ENCODE results near the gene DNAH8.
"Not testable (repeated sequence)": the region's sequence is repeated elsewhere in the genome, so short reads cannot be mapped to it uniquely, and the experiment has no call there.

Gene DNAH8

DNA sequence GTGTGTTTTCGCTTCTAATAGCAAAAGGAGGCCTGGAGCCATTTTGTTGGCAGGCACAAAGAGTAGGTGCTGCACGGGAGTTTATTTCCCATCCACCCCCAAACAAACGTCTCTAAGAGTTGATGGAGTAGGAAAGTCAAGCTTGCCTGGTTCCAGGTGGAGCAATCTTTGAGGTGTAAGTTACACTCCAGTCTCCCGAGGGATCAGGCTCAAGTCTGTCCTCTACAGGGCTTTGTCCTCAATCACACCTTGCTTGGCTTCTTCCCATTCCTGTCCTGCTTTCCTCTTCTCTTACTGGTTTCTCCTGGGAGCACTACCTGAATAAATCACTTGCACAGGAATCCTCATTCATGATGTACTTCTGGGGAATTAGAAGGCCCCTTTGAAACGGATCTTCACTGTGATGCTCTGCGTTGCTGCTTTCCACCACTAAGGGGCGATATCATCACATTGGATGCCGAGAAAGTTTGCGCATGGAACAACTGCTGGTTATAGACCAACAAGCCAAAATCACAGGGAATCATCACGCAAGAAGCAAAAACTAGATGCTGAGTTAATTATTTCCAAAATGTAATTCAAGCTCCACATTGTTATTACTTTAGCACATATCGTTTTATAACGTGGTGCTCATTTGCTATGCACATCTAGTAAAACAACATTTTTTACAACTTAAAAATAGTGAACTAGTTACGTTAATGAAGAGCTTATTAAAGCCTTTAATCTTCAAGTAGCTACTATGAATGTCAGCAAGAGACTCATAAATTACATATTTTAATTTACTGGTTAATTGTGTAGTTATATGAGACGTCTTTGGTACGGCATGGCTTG lies 156.8 kb downstream of the DNAH8 start:
- Histone ChIP-seq H3K4me3 (no peak overlapping the region), H3K27ac (no peak overlapping the region)

GRCh38 chr6:38873001-38873400 lies 157.9 kb downstream of the DNAH8 start:
- no peak overlapping the region for H3K4me3 ChIP-seq
- H3K27ac ChIP-seq, result no peak overlapping the region

GRCh38 chr6:38873816-38874215 lies 158.7 kb downstream of the DNAH8 start:
- not testable (repeated sequence) for H3K4me3 ChIP-seq, H3K27ac ChIP-seq

GRCh38 chr6:38876475-38876874 lies 161.4 kb downstream of the DNAH8 start:
- Histone ChIP-seq H3K4me3 (no peak overlapping the region), H3K27ac (no peak overlapping the region)

DNA sequence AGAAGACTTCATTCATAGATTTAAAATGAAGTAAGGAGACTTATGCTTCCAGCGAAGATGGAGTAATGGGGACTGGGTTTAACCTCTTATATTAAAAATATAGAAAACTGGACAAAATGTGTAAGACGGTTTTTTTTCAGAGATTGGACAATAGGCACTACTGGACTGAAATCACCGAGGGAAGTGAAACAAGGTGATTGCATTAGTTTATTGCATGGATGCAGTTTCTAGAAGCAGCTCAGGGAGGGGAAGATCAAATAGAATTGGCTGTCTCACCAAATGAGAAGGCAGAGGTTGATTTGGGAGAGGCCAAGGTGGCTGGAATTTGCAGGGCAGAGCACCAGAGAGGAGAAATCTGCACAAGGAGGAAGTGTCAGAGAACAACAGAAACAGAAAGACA lies 162.6 kb downstream of the DNAH8 start:
- Histone ChIP-seq H3K27ac (no peak overlapping the region), H3K4me3 (no peak overlapping the region)

- no peak overlapping the region for H3K27ac ChIP-seq
- no peak overlapping the region for H3K4me3 ChIP-seq
These were observed 167.0 kb downstream of the DNAH8 start for GRCh38 chr6:38882157-38882556.

DNA sequence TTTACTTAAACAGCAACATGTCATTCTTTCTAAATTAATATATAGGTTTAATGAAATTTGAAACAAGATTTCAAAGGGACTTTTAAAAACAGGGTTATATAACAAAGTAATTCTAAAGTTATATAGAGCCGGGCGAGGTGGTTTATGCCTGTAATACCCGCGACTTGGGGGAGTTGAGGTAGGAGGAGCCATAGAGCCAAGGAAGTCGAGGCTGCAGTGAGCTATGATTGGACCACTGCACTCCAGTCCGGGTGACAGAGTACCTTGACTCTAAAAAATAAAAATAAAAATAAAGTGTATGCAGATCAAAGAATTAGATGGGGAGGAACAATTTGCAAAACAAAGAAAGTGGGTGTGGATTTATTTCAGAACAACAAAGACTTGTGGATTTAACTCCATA lies 182.4 kb downstream of the DNAH8 start:
- H3K27ac ChIP-seq, result no peak overlapping the region
- no peak overlapping the region for H3K4me3 ChIP-seq

DNA sequence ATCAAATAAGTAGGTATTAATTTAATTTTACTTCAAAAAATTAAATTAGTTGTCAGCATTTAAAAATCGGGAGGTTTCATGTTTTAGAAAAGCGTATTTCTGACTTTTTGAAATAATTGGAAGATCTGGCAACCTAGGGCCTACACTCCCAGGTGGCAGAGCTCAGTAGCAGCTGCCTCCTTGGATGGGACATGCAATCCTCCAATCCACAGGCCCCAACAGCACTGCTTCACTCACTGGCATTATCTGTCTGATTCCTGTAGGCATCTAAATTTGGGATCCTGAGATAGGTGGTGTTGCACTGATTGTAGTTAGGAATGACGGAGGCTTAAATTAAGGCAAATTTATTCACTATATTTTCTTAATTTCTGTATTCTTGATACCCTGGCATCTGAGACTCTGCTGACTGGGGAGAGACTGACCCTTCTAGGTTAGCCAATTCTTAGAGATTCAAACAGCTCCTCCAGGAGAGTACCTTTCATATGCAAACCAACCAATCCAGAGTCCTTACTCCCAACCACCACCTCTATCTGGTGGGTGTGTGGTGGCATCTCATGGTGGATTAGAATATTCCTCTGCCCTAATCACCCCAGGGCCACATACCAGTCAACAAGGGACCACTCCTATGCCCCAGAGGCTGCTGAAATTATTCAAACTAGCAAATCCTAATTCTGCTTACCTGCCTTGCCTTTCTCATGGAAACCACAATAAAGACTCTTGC lies 186.9 kb downstream of the DNAH8 start:
- Histone ChIP-seq H3K27ac (no peak overlapping the region), H3K4me3 (no peak overlapping the region)

DNA sequence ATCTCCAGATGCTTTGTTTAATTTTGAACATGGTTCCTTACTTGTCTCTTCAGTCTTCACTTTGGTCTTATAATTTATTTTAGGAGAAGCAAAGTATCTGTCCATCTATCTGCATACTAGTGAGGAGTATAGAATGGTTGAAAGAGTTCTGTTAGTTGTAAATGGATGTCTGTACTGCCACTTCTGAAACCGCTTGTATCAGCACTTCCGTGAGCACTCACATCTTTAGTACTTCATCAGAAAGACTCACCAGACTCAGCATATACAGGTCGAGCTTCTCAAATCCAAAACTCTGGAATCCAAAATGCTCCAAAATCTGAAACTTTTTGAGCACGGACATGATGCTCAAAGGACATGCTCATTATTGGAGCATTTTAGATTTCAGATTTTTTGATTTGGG lies 191.5 kb downstream of the DNAH8 start:
- Histone ChIP-seq H3K27ac (no peak overlapping the region), H3K4me3 (no peak overlapping the region)

DNA sequence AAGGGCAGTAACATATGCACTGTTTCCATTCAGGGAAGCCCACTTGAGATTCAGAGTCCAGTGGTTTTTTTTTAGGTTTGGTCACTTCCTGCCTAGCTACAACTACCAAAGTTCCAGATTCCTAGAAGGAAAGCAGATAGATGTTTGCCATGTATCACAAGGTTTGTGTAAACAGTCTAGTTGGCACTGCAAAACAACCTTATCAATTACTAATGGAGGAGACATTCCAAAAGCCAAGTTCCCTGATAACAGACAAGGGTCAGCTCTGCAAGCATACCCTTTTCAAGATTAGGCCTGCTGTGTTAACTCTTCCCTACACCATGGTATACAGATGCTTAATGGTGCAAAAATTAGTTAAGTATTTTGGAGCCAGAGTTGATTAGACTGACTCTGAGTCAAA lies 192.2 kb downstream of the DNAH8 start:
- no peak overlapping the region for H3K27ac ChIP-seq
- H3K4me3 ChIP-seq, result no peak overlapping the region

- H3K27ac ChIP-seq, result no peak overlapping the region
These were observed 194.1 kb downstream of the DNAH8 start for GRCh38 chr6:38909015-38909730.

DNA sequence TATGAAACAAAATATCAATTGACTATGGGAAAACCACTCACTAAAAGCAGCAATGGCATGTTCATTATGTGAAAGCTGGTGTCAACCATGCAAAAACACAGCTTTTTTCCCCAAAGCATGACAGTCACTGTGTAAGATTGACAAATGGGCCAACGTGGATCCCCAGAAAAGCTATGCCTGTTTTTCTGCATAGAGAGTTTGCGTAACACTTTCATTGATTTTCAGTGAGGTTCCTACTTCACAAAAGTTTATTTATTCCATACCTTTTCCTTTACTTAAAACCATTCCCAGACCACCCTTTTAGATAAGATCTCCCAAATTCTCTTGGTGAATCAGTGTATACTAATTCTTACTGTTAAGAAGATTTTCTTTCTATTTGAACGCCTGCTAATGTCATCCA lies 195.1 kb downstream of the DNAH8 start:
- Histone ChIP-seq H3K4me3 (no peak overlapping the region), H3K27ac (no peak overlapping the region)

More at GRCh38 chr6:38909015-38909730, 194.1 kb downstream of the DNAH8 start:
- H3K4me3 ChIP-seq, result no peak overlapping the region

DNA sequence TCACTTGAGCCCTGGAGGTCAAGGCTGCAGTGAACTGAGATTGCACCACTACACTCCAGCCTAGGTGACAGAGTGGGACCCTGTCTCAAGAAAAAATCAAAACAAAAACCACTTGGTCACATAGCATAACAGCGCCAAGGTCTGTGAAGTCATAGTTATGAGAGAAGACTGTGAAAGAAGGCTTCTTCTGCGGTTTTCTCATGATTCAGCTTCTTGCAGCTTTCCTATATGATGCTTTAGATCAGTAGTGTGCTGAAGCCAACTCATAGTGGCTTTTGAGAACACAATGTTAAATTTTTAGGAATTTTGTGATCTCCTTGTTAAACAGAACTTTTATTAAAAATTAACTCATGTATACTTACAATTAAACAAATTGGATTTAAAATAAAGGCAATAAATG lies 197.3 kb downstream of the DNAH8 start:
- H3K27ac ChIP-seq, result no peak overlapping the region
- H3K4me3 ChIP-seq, result no peak overlapping the region

- Histone ChIP-seq H3K27ac (no peak overlapping the region), H3K4me3 (no peak overlapping the region)
These were observed 200.3 kb downstream of the DNAH8 start for GRCh38 chr6:38915205-38915925.

GRCh38 chr6:38921540-38921939 lies 206.4 kb downstream of the DNAH8 start:
- not testable (repeated sequence) for H3K27ac ChIP-seq, H3K4me3 ChIP-seq

GRCh38 chr6:38924791-38925509 lies 209.8 kb downstream of the DNAH8 start:
- no peak overlapping the region for H3K27ac ChIP-seq
- no peak overlapping the region for H3K4me3 ChIP-seq

DNA sequence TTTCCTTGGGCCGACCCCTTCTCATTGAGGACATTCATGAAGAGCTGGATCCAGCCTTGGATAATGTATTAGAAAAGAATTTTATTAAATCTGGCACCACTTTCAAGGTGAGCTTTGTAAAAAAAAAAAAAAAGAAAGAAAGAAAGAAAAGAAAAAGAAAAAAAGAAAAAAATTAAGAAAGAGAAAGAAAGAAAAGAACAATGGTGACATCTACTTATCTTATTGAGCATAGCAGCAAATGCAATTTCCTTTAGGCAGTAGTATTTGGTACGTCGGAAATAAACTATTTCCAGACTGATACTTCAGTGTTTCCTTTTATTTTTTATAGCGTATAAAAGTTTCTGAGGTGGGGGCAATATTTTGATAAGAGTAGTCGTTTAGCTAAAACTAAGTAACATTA lies 214.4 kb downstream of the DNAH8 start:
- no peak overlapping the region for H3K4me3 ChIP-seq

DNA sequence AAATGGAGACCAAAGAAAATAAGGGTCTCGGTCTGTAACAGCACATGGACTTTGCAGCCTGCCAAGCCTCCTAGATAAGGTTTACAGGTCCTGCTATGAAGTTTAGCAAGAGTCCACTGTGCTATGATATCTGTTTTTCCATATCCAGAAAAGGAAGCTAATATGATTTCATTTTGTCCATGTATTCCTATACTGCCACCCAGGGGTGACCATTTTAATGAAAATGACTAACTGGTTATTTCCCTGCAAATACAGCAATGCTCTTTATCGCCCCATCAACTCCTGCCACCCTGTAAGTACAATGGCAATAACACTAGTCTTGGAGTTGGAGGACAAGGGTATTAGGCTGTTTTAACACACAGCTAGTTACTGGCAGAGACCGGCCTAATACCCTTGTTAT lies 218.3 kb downstream of the DNAH8 start:
- H3K27ac ChIP-seq, result no peak overlapping the region

More for the DNA sequence above, 214.4 kb downstream of the DNAH8 start:
- H3K27ac ChIP-seq, result no peak overlapping the region

DNA sequence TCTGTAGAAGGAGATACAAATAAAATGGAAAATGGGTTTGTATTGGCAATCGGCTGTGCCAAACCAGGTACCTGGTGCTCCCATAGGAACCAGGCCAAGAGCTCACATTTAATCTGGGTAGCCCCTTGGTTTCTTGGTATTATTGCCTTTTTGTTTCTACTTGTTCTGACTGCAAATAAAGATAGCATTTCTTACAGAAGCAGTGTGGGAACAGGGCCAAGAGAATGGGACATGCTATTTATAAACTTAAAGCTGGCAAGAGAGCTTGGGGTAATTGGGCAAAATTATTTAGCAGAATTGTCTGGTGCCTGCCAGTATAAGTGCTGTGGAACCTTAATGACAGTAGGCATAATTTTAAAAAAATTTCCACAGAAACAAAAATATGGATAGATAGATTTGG lies 219.9 kb downstream of the DNAH8 start:
- no peak overlapping the region for H3K27ac ChIP-seq

More for the DNA sequence above, 218.3 kb downstream of the DNAH8 start:
- H3K4me3 ChIP-seq, result no peak overlapping the region

More for the DNA sequence above, 219.9 kb downstream of the DNAH8 start:
- H3K4me3 ChIP-seq, result no peak overlapping the region
